Cardiac fibroblast (primary cell): ENCODE measurements around the gene ZBTB7C.
A peak's percentile ranks its signal among the peaks of the same experiment; 100 is the strongest.

Experiments used
- DNase-seq, 2 donors: peaks; one replicate each; pipeline versions ENCODE4 v3.0.0 to v3.0.0-alpha.2; 2010; ENCODE audit warnings: low read depth in 2 of 2
- H3K4me3 ChIP-seq, 2 donors: replicated peaks in 1 of 2; 1 replicate in 1 of 2; 2 replicates in 1 of 2; pipeline ENCODE4 v1.5.1; 2011; ENCODE audit warnings: low read depth in 2 of 2, low read length in 2 of 2, mild to moderate bottlenecking in 2 of 2, moderate library complexity in 1 of 2
- TF ChIP-seq, protein P1 (sequence below): IDR thresholded peaks from one replicate; pipeline ENCODE4 v1.5.1; 2011; ENCODE audit warnings: low read depth, mild to moderate bottlenecking, low read length, inconsistent platforms

Gene ZBTB7C

GRCh38 chr18:48278081-48278480 is 131.1 kb downstream of the ZBTB7C start:
- no peak overlapping the region for H3K4me3 ChIP-seq
- TF ChIP-seq, protein P1, sequence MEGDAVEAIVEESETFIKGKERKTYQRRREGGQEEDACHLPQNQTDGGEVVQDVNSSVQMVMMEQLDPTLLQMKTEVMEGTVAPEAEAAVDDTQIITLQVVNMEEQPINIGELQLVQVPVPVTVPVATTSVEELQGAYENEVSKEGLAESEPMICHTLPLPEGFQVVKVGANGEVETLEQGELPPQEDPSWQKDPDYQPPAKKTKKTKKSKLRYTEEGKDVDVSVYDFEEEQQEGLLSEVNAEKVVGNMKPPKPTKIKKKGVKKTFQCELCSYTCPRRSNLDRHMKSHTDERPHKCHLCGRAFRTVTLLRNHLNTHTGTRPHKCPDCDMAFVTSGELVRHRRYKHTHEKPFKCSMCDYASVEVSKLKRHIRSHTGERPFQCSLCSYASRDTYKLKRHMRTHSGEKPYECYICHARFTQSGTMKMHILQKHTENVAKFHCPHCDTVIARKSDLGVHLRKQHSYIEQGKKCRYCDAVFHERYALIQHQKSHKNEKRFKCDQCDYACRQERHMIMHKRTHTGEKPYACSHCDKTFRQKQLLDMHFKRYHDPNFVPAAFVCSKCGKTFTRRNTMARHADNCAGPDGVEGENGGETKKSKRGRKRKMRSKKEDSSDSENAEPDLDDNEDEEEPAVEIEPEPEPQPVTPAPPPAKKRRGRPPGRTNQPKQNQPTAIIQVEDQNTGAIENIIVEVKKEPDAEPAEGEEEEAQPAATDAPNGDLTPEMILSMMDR = no peak
- DNase-seq = no peak

DNA sequence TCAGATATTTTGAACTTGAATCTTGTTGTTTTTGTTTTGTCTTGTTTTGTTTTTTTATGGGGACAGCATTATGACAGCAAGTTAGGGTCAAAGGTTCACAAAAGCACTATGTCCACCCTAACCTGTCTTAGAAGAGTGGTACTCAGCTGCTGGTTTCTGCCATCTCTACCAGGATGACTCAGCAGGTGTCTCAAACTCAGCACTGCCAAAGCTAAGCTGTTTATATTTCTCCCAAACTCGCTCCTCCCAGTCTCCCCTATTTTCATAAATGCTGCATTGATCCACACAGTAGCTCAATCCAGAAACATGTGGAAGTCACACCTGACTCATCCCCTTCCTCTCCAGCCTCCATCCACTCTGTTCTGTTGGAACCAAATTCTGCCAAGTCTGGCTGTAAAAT is 134.9 kb downstream of the ZBTB7C start:
- no peak for DNase-seq
- TF ChIP-seq, protein P1 = no peak
- H3K4me3 ChIP-seq = no peak overlapping the region

- DNase-seq = no peak
- no peak overlapping the region for H3K4me3 ChIP-seq
- TF ChIP-seq, protein P1 = no peak
Observed at GRCh38 chr18:48270929-48271328, 138.3 kb downstream of the ZBTB7C start.

GRCh38 chr18:48265328-48265727 is 143.9 kb downstream of the ZBTB7C start:
- TF ChIP-seq, protein P1 = no peak
- DNase-seq = no peak

GRCh38 chr18:48263914-48264902 is 145.0 kb downstream of the ZBTB7C start:
- TF ChIP-seq, protein P1 = no peak
- peak; percentile 15 to 67 for DNase-seq
- no peak overlapping the region for H3K4me3 ChIP-seq

More at GRCh38 chr18:48265328-48265727, 143.9 kb downstream of the ZBTB7C start:
- no peak overlapping the region for H3K4me3 ChIP-seq

DNA sequence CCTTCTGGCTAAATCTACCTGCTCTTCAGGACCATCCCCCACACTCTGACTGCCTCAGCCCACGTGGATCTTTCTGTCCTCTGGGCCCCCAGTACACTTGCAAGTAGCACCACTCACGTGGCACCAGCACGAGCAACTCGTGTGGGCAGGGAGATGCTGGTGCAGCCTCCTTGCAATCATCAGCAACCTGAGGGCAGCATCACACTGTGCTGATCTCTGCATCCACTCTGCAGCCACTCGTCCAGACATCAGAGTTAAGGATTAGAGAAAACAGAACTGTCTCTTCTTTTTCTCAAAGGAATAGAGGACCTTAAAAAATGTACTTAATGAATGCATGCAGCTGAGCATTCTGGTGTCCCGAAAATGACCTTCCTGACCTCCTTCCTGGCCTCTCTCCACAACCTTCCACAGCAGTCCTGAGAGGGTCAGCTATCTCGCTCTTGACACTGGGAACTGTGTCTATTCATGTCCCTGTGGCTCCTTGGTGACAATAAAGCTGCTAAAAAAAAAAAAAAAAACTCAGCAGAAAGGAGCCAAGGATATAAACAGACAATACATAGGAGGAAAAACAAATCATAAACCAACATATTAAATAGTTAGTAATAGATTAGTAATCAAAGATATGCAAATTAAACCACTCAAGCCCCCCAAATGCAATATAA is 145.9 kb downstream of the ZBTB7C start:
- DNase-seq = no peak
- TF ChIP-seq, protein P1 = no peak

More for the DNA sequence above, 145.9 kb downstream of the ZBTB7C start:
- no peak overlapping the region for H3K4me3 ChIP-seq
